Urinary bladder (tissue), 4 donors: ENCODE results near the gene IKZF4. TPM values are rescaled to one million over a fixed set of nuclear protein-coding genes. Genes with fewer than 3 reads are reported as not detected.

Source experiments
- DNase-seq: peaks from one replicate; pipeline ENCODE4 v3.0.0-alpha.2; 2015; ENCODE audit errors: extremely low spot score
- H3K27ac ChIP-seq: one replicate; pipeline ENCODE4 v1.5.1; 2013; ENCODE audit warnings: low read depth, mild to moderate bottlenecking, moderate library complexity
- H3K36me3 ChIP-seq: one replicate; pipeline ENCODE4 v1.6.1; 2013; ENCODE audit warnings: mild to moderate bottlenecking, moderate library complexity; ENCODE audit not compliant: insufficient read depth
- H3K4me1 ChIP-seq: one replicate; pipeline ENCODE4 v1.6.1; 2013; ENCODE audit warnings: mild to moderate bottlenecking, moderate library complexity; ENCODE audit not compliant: insufficient read depth
- H3K4me3 ChIP-seq: one replicate; pipeline ENCODE4 v1.5.1; 2013; ENCODE audit warnings: low read depth, low read length
- WGBS: extraction: QIAGEN DNeasy Blood & Tissue Kit; methylation state at CpG from one replicate; pipeline ENCODE4 v1.1.7; 2013; 5-methylcytosine and 5-hydroxymethylcytosine counted together
- polyA plus RNA-seq: library from polyadenylated mRNA; stranded (reverse); fragments of 200-250 nt; gene quantifications from one replicate; pipeline ENCODE4 v1.2.3, GENCODE V29; 2013
- total RNA-seq: library from RNA; depleted of rRNA; stranded (reverse); fragments of >200 nt; gene quantifications from one replicate; pipeline ENCODE4 v1.2.3, GENCODE V29; 2014
- donor health status: healthy with polysubstance abuse.
- donor health status: healthy.

IKZF4 gene
- total and polyA plus RNA-seq, 2 donors, result 4.8 to 8.0 TPM

- no peak overlapping the region for H3K4me3 ChIP-seq
- H3K27ac ChIP-seq, result no peak overlapping the region
- no peaks in the 10 kb centered on the region for H3K4me1 ChIP-seq
- 71% methylated on average over 2 of the region's 2 CpGs for WGBS
- no peak for DNase-seq
- no peaks in the 10 kb centered on the region for H3K36me3 ChIP-seq
Measured at GRCh38 chr12:56010111-56010570, 10.7 kb upstream of the IKZF4 start.

GRCh38 chr12:56011509-56012090, 9.2 kb upstream of the IKZF4 start:
- Histone ChIP-seq H3K4me3 (no peak overlapping the region), H3K36me3 (no peaks in the 10 kb centered on the region), H3K27ac (no peak overlapping the region), H3K4me1 (no peaks in the 10 kb centered on the region)
- DNase-seq, result no peak
- WGBS, result 94% methylated on average over 2 of the region's 2 CpGs

GRCh38 chr12:56013482-56013881, 7.4 kb upstream of the IKZF4 start:
- 80% methylated on average over 5 of the region's 5 CpGs for WGBS
- Histone ChIP-seq H3K27ac (no peak overlapping the region), H3K36me3 (no peaks in the 10 kb centered on the region), H3K4me1 (no peaks in the 10 kb centered on the region), H3K4me3 (no peak overlapping the region)
- DNase-seq, result no peak

GRCh38 chr12:56014205-56014604, 6.6 kb upstream of the IKZF4 start:
- Histone ChIP-seq H3K4me3 (no peak overlapping the region), H3K4me1 (no peaks in the 10 kb centered on the region), H3K27ac (no peak overlapping the region), H3K36me3 (no peaks in the 10 kb centered on the region)
- DNase-seq, result no peak
- 51% methylated on average over 2 of the region's 2 CpGs for WGBS

GRCh38 chr12:56017181-56017580, 3.7 kb upstream of the IKZF4 start:
- Histone ChIP-seq H3K36me3 (no peaks in the 10 kb centered on the region), H3K4me3 (no peak overlapping the region), H3K4me1 (no peaks in the 10 kb centered on the region), H3K27ac (no peak overlapping the region)
- no peak for DNase-seq
- 85% methylated on average over 4 of the region's 4 CpGs for WGBS

- H3K4me1 ChIP-seq, result no peaks in the 10 kb centered on the region
- H3K36me3 ChIP-seq, result no peaks in the 10 kb centered on the region
- H3K4me3 ChIP-seq, result no peak overlapping the region
- DNase-seq, result no peak
- no peak overlapping the region for H3K27ac ChIP-seq
- WGBS, result 96% methylated on average over 1 of the region's 1 CpG
Measured at GRCh38 chr12:56018356-56018755, 2.5 kb upstream of the IKZF4 start.

- 15% methylated on average over 2 of the region's 2 CpGs for WGBS
Measured at GRCh38 chr12:56021889-56022497, 1.1 kb downstream of the IKZF4 start.

GRCh38 chr12:56028511-56029165, 7.8 kb downstream of the IKZF4 start:
- no peak overlapping the region for H3K27ac ChIP-seq
- DNase-seq, result no peak
- no peaks in the 10 kb centered on the region for H3K4me1 ChIP-seq
- no peak overlapping the region for H3K4me3 ChIP-seq
- H3K36me3 ChIP-seq, result no peaks in the 10 kb centered on the region
- 72% methylated on average over 5 of the region's 5 CpGs for WGBS

More at GRCh38 chr12:56021889-56022497, 1.1 kb downstream of the IKZF4 start:
- H3K4me1 ChIP-seq, result no peaks in the 10 kb centered on the region
- no peak overlapping the region for H3K27ac ChIP-seq
- no peak for DNase-seq
- no peaks in the 10 kb centered on the region for H3K36me3 ChIP-seq
- peak overlapping the region; percentile 38 for H3K4me3 ChIP-seq

GRCh38 chr12:56029166-56029519, 8.3 kb downstream of the IKZF4 start:
- H3K36me3 ChIP-seq, result no peaks in the 10 kb centered on the region
- H3K27ac ChIP-seq, result no peak overlapping the region
- no peak overlapping the region for H3K4me3 ChIP-seq
- DNase-seq, result no peak
- H3K4me1 ChIP-seq, result no peaks in the 10 kb centered on the region

- 80% methylated on average over 6 of the region's 6 CpGs for WGBS
Measured at GRCh38 chr12:56029666-56030293, 8.9 kb downstream of the IKZF4 start.

GRCh38 chr12:56031987-56032386, 11.1 kb downstream of the IKZF4 start:
- Histone ChIP-seq H3K4me1 (no peaks in the 10 kb centered on the region), H3K4me3 (no peak overlapping the region), H3K27ac (no peak overlapping the region), H3K36me3 (peaks cover 2% of the 10 kb centered on the region)
- 79% methylated on average over 1 of the region's 1 CpG for WGBS
- DNase-seq, result no peak

More at GRCh38 chr12:56029666-56030293, 8.9 kb downstream of the IKZF4 start:
- Histone ChIP-seq H3K36me3 (no peaks in the 10 kb centered on the region), H3K4me3 (no peak overlapping the region), H3K4me1 (no peaks in the 10 kb centered on the region), H3K27ac (no peak overlapping the region)
- no peak for DNase-seq

- Histone ChIP-seq H3K27ac (no peak overlapping the region), H3K4me1 (no peaks in the 10 kb centered on the region), H3K4me3 (no peak overlapping the region), H3K36me3 (peaks cover 2% of the 10 kb centered on the region)
- DNase-seq, result no peak
- 86% methylated on average over 21 of the region's 21 CpGs for WGBS
Measured at GRCh38 chr12:56034586-56035332, 13.9 kb downstream of the IKZF4 start.

GRCh38 chr12:56037161-56037560, 16.3 kb downstream of the IKZF4 start:
- WGBS, result 76% methylated on average over 2 of the region's 2 CpGs
- H3K4me3 ChIP-seq, result no peak overlapping the region
- H3K27ac ChIP-seq, result no peak overlapping the region
- no peak for DNase-seq
- H3K4me1 ChIP-seq, result no peaks in the 10 kb centered on the region
- H3K36me3 ChIP-seq, result peaks cover 2% of the 10 kb centered on the region
